Adrenal gland (tissue), 5 donors: ENCODE measurements around the gene SVIP.

Experiments
- CTCF ChIP-seq, 6 experiments: fragments of 450-650 bp in 4 of 6; fragments of 200-600 bp in 2 of 6; sonication (generic) in 1 of 6; IDR thresholded peaks; 1 replicate in 5 of 6; 2 replicates in 1 of 6; pipeline versions ENCODE4 v1.5.1 to v1.8.0; 2016 to 2021; ENCODE audit warnings: antibody characterized with exemption in 6 of 6, mild to moderate bottlenecking in 2 of 6, moderate library complexity in 1 of 6
- POLR2A ChIP-seq, 2 donors: fragments of 450-650 bp; IDR thresholded peaks; one replicate each; pipeline ENCODE4 v1.6.1; 2017; ENCODE audit warnings: antibody characterized with exemption in 2 of 2, mild to moderate bottlenecking in 2 of 2, moderate library complexity in 1 of 2
- donor health status: DM: no; HTN: no; CAD: no.

GRCh38 chr11:22851477-22851876, 21.9 kb upstream of the SVIP start:
- TF ChIP-seq CTCF (IDR thresholded peaks at IDR 0.05) (no peak), POLR2A (IDR thresholded peaks at IDR 0.05) (no peak)
